NB4 (cell line): ENCODE results near the gene MYO15A.

Experiments used
- CTCF ChIP-seq: IDR thresholded peaks from one replicate; pipeline ENCODE4 v1.5.1; 2012; ENCODE audit warnings: low read depth, low read length
- POLR2A ChIP-seq: IDR thresholded peaks from 2 replicates; pipeline ENCODE4 v1.6.1; 2011; ENCODE audit warnings: mild to moderate bottlenecking; ENCODE audit not compliant: insufficient read length; ENCODE audit errors: extremely low read depth

- TF ChIP-seq CTCF (no peak), POLR2A (no peak)
Measured at GRCh38 chr17:18151290-18151689, 42.7 kb downstream of the MYO15A start.
